ENCODE measurements around the gene SMIM34. TPM values are rescaled to one million over a fixed set of nuclear protein-coding genes. Genes with fewer than 3 reads are reported as not detected.
"Not testable (repeated sequence)": the region's sequence is repeated elsewhere in the genome, so short reads cannot be mapped to it uniquely, and the experiment has no call there.

Gene SMIM34
- total RNA-seq = not detected
- not detected for polyA plus RNA-seq (2013, experiment 1 of 2)
- polyA plus RNA-seq (2013, experiment 2 of 2) = not detected
- long read RNA-seq, experiment 1 = 0 reads
- long read RNA-seq, experiment 2 = 0 reads
- long read RNA-seq, experiment 3 = 0 reads
- long read RNA-seq, experiment 4 = 0 reads

GRCh38 chr21:34423805-34424204, at the start of gene SMIM34:
Gene SMIM34, minus strand, starts transcription at chr21:34423951. Its CDS starts 112 bp downstream, at chr21:34423839.
- not testable (repeated sequence) for H3K9me3 Mint-ChIP-seq; H3K27ac Mint-ChIP-seq; H3K27me3 ChIP-seq (ENCODE audit: control insufficient read depth, insufficient read depth, low read length, poor library complexity, severe bottlenecking); DNase-seq; H3K4me3 ChIP-seq (ENCODE audit: low read length); H3K9ac ChIP-seq (ENCODE audit: extremely low read depth, low read length, poor library complexity, severe bottlenecking); H3K36me3 Mint-ChIP-seq (ENCODE audit: low read depth); H3K36me3 ChIP-seq (ENCODE audit: control insufficient read depth, insufficient read depth, low read length); H3K9me3 ChIP-seq (ENCODE audit: control insufficient read depth, low read length); H3K4me3 Mint-ChIP-seq; H3K27ac ChIP-seq (ENCODE audit: low read depth, low read length); H3K4me1 Mint-ChIP-seq; H3K4me1 ChIP-seq (ENCODE audit: control insufficient read depth, insufficient read depth, low read length); H3K27me3 Mint-ChIP-seq (ENCODE audit: insufficient read depth)
- no CpG with 5 or more reads among the region's 4 CpGs for WGBS, 2 experiments (ENCODE audit: insufficient coverage in 1 of 2, insufficient read length in 1 of 2)

GRCh38 chr21:34467333-34467732, 43.6 kb upstream of the SMIM34 start:
- H3K4me3 Mint-ChIP-seq, H3K9me3 Mint-ChIP-seq: not testable (repeated sequence)
- no CpG with 5 or more reads among the region's 3 CpGs for WGBS, 2 experiments (ENCODE audit: insufficient coverage in 1 of 2, insufficient read length in 1 of 2)

GRCh38 chr21:34459426-34459825, 35.7 kb upstream of the SMIM34 start:
- H3K4me1 ChIP-seq (ENCODE audit: control insufficient read depth, insufficient read depth, low read length); H3K27ac ChIP-seq (ENCODE audit: low read depth, low read length); H3K36me3 Mint-ChIP-seq (ENCODE audit: low read depth); H3K27ac Mint-ChIP-seq; H3K4me1 Mint-ChIP-seq; H3K4me3 ChIP-seq (ENCODE audit: low read length); H3K4me3 Mint-ChIP-seq; DNase-seq; H3K9ac ChIP-seq (ENCODE audit: extremely low read depth, low read length, poor library complexity, severe bottlenecking); H3K36me3 ChIP-seq (ENCODE audit: control insufficient read depth, insufficient read depth, low read length); H3K27me3 Mint-ChIP-seq (ENCODE audit: insufficient read depth); H3K9me3 ChIP-seq (ENCODE audit: control insufficient read depth, low read length); H3K9me3 Mint-ChIP-seq; H3K27me3 ChIP-seq (ENCODE audit: control insufficient read depth, insufficient read depth, low read length, poor library complexity, severe bottlenecking): not testable (repeated sequence)
- no CpG with 5 or more reads among the region's 36 CpGs for WGBS, 2 experiments (ENCODE audit: insufficient coverage in 1 of 2, insufficient read length in 1 of 2)

More at GRCh38 chr21:34467333-34467732, 43.6 kb upstream of the SMIM34 start:
- not testable (repeated sequence) for H3K9ac ChIP-seq (ENCODE audit: extremely low read depth, low read length, poor library complexity, severe bottlenecking); H3K27me3 ChIP-seq (ENCODE audit: control insufficient read depth, insufficient read depth, low read length, poor library complexity, severe bottlenecking); H3K9me3 ChIP-seq (ENCODE audit: control insufficient read depth, low read length); DNase-seq; H3K27ac Mint-ChIP-seq; H3K27me3 Mint-ChIP-seq (ENCODE audit: insufficient read depth); H3K36me3 Mint-ChIP-seq (ENCODE audit: low read depth); H3K4me1 ChIP-seq (ENCODE audit: control insufficient read depth, insufficient read depth, low read length); H3K4me1 Mint-ChIP-seq; H3K36me3 ChIP-seq (ENCODE audit: control insufficient read depth, insufficient read depth, low read length); H3K27ac ChIP-seq (ENCODE audit: low read depth, low read length); H3K4me3 ChIP-seq (ENCODE audit: low read length)

- WGBS, 2 experiments (ENCODE audit: insufficient coverage in 1 of 2, insufficient read length in 1 of 2) = no CpG with 5 or more reads among the region's 7 CpGs
- not testable (repeated sequence) for H3K36me3 ChIP-seq (ENCODE audit: control insufficient read depth, insufficient read depth, low read length); H3K36me3 Mint-ChIP-seq (ENCODE audit: low read depth); H3K9me3 Mint-ChIP-seq; H3K4me1 ChIP-seq (ENCODE audit: control insufficient read depth, insufficient read depth, low read length); H3K4me3 Mint-ChIP-seq; H3K9me3 ChIP-seq (ENCODE audit: control insufficient read depth, low read length); H3K27ac ChIP-seq (ENCODE audit: low read depth, low read length); H3K4me3 ChIP-seq (ENCODE audit: low read length); H3K4me1 Mint-ChIP-seq; H3K27me3 Mint-ChIP-seq (ENCODE audit: insufficient read depth); H3K27me3 ChIP-seq (ENCODE audit: control insufficient read depth, insufficient read depth, low read length, poor library complexity, severe bottlenecking); DNase-seq; H3K27ac Mint-ChIP-seq; H3K9ac ChIP-seq (ENCODE audit: extremely low read depth, low read length, poor library complexity, severe bottlenecking)
These were observed 34.5 kb upstream of the SMIM34 start for GRCh38 chr21:34458266-34458665.

GRCh38 chr21:34456180-34456579, 32.4 kb upstream of the SMIM34 start:
- not testable (repeated sequence) for H3K9me3 Mint-ChIP-seq; H3K27ac ChIP-seq (ENCODE audit: low read depth, low read length); H3K27me3 Mint-ChIP-seq (ENCODE audit: insufficient read depth); H3K36me3 Mint-ChIP-seq (ENCODE audit: low read depth); H3K9ac ChIP-seq (ENCODE audit: extremely low read depth, low read length, poor library complexity, severe bottlenecking); H3K27ac Mint-ChIP-seq; H3K27me3 ChIP-seq (ENCODE audit: control insufficient read depth, insufficient read depth, low read length, poor library complexity, severe bottlenecking); H3K4me3 ChIP-seq (ENCODE audit: low read length); H3K4me1 ChIP-seq (ENCODE audit: control insufficient read depth, insufficient read depth, low read length); H3K4me1 Mint-ChIP-seq; H3K9me3 ChIP-seq (ENCODE audit: control insufficient read depth, low read length); H3K36me3 ChIP-seq (ENCODE audit: control insufficient read depth, insufficient read depth, low read length); DNase-seq; H3K4me3 Mint-ChIP-seq
- no CpG with 5 or more reads among the region's 6 CpGs for WGBS, 2 experiments (ENCODE audit: insufficient coverage in 1 of 2, insufficient read length in 1 of 2)

- not testable (repeated sequence) for DNase-seq; H3K27ac ChIP-seq (ENCODE audit: low read depth, low read length); H3K4me1 ChIP-seq (ENCODE audit: control insufficient read depth, insufficient read depth, low read length); H3K36me3 ChIP-seq (ENCODE audit: control insufficient read depth, insufficient read depth, low read length); H3K4me3 Mint-ChIP-seq; H3K36me3 Mint-ChIP-seq (ENCODE audit: low read depth); H3K9ac ChIP-seq (ENCODE audit: extremely low read depth, low read length, poor library complexity, severe bottlenecking); H3K9me3 Mint-ChIP-seq; H3K27ac Mint-ChIP-seq; H3K4me1 Mint-ChIP-seq; H3K4me3 ChIP-seq (ENCODE audit: low read length); H3K27me3 ChIP-seq (ENCODE audit: control insufficient read depth, insufficient read depth, low read length, poor library complexity, severe bottlenecking); H3K9me3 ChIP-seq (ENCODE audit: control insufficient read depth, low read length); H3K27me3 Mint-ChIP-seq (ENCODE audit: insufficient read depth)
- WGBS, 2 experiments (ENCODE audit: insufficient coverage in 1 of 2, insufficient read length in 1 of 2) = no CpG with 5 or more reads among the region's 10 CpGs
These were observed 31.9 kb upstream of the SMIM34 start for GRCh38 chr21:34455628-34456027.

GRCh38 chr21:34447018-34447417, 23.3 kb upstream of the SMIM34 start:
- DNase-seq; H3K27ac Mint-ChIP-seq; H3K4me1 ChIP-seq (ENCODE audit: control insufficient read depth, insufficient read depth, low read length); H3K27me3 Mint-ChIP-seq (ENCODE audit: insufficient read depth); H3K36me3 Mint-ChIP-seq (ENCODE audit: low read depth); H3K27ac ChIP-seq (ENCODE audit: low read depth, low read length); H3K4me1 Mint-ChIP-seq; H3K36me3 ChIP-seq (ENCODE audit: control insufficient read depth, insufficient read depth, low read length); H3K4me3 Mint-ChIP-seq; H3K9me3 ChIP-seq (ENCODE audit: control insufficient read depth, low read length); H3K9me3 Mint-ChIP-seq; H3K4me3 ChIP-seq (ENCODE audit: low read length); H3K9ac ChIP-seq (ENCODE audit: extremely low read depth, low read length, poor library complexity, severe bottlenecking); H3K27me3 ChIP-seq (ENCODE audit: control insufficient read depth, insufficient read depth, low read length, poor library complexity, severe bottlenecking): not testable (repeated sequence)
- WGBS, 2 experiments (ENCODE audit: insufficient coverage in 1 of 2, insufficient read length in 1 of 2) = no CpG with 5 or more reads among the region's 8 CpGs
